ENCODE results near the gene QPCT.

The QPCT gene

DNA sequence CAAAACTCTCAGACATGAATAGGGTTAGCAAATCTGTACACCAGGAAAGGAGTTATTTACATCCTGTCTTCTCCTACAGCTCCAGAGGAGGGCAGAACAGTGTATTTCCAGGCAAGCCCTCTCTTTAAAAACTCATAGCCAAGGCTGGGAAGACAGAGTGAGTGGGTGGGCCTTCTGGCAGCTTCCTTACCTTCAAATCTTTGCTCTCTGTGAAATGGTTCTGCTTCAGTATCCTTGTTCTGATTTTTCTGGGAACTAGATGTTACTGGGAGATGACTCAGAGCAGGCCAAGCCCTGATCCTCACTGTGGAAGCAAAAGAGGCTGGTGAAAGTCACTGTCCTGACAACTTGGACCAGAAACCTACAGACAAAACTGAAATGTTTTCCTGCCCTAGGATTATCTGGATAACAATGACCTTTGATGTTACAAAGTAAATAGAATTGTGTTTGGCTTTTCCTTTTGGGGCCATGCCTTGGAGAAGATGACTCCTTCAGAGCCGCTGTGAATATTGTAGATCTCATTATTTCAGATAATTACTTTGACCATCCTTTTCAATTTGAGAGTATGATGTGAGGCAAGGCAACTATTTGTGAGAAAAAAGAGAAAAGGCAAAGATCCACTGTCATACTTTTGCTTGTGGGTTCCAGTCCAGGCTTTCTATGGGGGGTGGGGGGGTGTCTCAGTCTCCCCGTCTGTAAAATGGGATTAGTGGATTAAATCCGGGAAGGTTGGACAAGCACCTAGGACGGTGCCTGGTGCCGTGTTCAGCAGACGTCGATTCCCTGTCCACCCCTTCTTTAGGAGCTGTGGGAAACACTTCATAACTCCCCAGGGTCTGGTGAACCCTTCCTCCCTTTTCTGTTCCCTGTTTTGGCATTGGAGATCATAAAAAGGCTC, 644 bp upstream of the QPCT start:
- H3K4me1 ChIP-seq (ENCODE audit: insufficient read depth, low read length) = peaks cover 15% of the 10 kb centered on the region

DNA sequence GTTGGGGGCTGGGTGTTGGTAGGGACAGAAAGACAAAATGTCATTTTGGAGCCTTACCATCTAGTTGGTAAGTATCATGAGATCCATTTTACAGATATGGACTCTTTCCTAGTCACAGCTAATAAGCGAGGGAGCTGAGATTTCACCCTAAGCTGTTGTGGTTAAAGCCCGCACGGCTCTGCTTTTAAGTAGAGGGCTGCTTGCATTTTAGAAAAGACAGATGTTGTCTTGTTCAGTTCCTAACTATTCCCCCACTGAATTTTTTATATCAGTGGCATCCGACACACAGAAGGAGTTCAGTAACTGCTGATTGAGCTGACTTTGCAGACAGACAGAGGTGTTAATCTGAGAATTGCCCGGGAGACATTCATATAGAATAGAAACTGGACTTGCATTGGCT, 3.7 kb downstream of the QPCT start:
- peaks cover 33% of the 10 kb centered on the region for H3K4me1 ChIP-seq (ENCODE audit: insufficient read depth, low read length)
- H3K27ac ChIP-seq (ENCODE audit: low read depth, low read length) = no peak overlapping the region
- peaks cover 15% of the 10 kb centered on the region for H3K27me3 ChIP-seq (ENCODE audit: insufficient read depth, low read length)
- 88% methylated on average over 5 of the region's 5 CpGs for WGBS
- no peak overlapping the region for H3K9ac ChIP-seq (ENCODE audit: low read depth, low read length)
- H3K36me3 ChIP-seq (ENCODE audit: insufficient read depth, low read length) = no peaks in the 10 kb centered on the region
- H3K9me3 ChIP-seq (ENCODE audit: insufficient read depth, low read depth, low read length) = no peaks in the 10 kb centered on the region
- H3K4me3 ChIP-seq (ENCODE audit: low read length) = no peak overlapping the region

More for the DNA sequence above, 644 bp upstream of the QPCT start:
- H3K36me3 ChIP-seq (ENCODE audit: insufficient read depth, low read length) = no peaks in the 10 kb centered on the region
- H3K27me3 ChIP-seq (ENCODE audit: insufficient read depth, low read length) = peaks cover 15% of the 10 kb centered on the region
- no peaks in the 10 kb centered on the region for H3K9me3 ChIP-seq (ENCODE audit: insufficient read depth, low read depth, low read length)
- H3K27ac ChIP-seq (ENCODE audit: low read depth, low read length) = no peak overlapping the region
- 80% methylated on average over 6 of the region's 7 CpGs for WGBS
- H3K9ac ChIP-seq (ENCODE audit: low read depth, low read length) = no peak overlapping the region
- peak overlapping the region; percentile 77 for H3K4me3 ChIP-seq (ENCODE audit: low read length)

DNA sequence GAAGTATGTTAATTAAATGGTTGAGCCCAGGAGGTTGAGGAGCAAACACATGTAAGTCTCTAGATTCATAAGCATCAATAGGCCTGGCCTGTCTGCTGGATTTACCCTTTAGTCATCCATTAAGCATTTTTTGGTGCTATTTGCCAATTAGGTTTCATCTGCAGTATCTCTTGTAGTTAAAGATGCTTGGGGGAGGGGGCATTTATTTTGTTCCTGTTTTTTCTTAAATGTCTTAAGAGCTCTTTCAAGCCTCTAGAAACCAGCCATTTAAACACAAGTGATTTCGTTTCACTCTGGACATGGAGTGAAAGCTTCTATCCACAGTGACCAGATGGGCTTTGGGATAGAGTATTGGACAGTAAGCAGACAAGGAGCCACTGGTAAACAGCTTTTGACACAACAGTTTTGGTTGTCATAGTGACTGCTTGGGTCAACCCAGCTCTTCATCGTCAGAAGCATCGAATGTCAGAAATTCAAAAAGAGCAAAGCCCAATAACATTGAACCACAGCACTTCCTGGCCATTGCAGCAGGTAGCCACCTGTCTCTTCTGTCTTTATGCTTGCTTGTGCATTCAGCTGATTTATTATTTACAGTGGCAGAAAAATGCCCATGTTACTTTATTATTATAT, 4.9 kb downstream of the QPCT start:
- Histone ChIP-seq H3K9ac (ENCODE audit: low read depth, low read length) (no peak overlapping the region), H3K4me1 (ENCODE audit: insufficient read depth, low read length) (peaks cover 26% of the 10 kb centered on the region), H3K27me3 (ENCODE audit: insufficient read depth, low read length) (peaks cover 10% of the 10 kb centered on the region), H3K9me3 (ENCODE audit: insufficient read depth, low read depth, low read length) (no peaks in the 10 kb centered on the region), H3K4me3 (ENCODE audit: low read length) (no peak overlapping the region), H3K36me3 (ENCODE audit: insufficient read depth, low read length) (no peaks in the 10 kb centered on the region), H3K27ac (ENCODE audit: low read depth, low read length) (peak overlapping the region; percentile 42; the same call in 1 of the 2 replicates)
- WGBS = 48% methylated on average over 3 of the region's 3 CpGs

DNA sequence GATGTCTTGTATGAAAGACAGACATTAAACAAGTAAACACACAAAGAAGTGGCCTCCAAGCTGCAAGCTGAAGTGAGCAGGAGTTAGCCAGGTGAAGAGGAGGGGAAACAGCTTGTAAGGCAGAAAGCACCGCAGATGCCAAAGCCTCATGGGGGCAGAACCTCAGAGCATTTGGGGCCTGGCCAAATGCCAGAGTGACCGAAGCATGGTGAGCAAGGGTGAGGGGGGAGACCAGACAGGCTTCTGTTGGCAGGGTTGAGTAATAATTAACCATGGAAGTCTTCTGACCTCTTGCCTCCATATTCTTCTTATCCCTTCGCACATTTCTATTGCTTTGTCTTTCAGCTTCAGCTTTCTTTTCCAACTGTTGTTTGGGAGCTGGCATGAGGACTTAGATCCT, 5.6 kb downstream of the QPCT start:
- Histone ChIP-seq H3K4me3 (ENCODE audit: low read length) (no peak overlapping the region), H3K27me3 (ENCODE audit: insufficient read depth, low read length) (peaks cover 3% of the 10 kb centered on the region), H3K36me3 (ENCODE audit: insufficient read depth, low read length) (no peaks in the 10 kb centered on the region), H3K9me3 (ENCODE audit: insufficient read depth, low read depth, low read length) (no peaks in the 10 kb centered on the region), H3K4me1 (ENCODE audit: insufficient read depth, low read length) (peaks cover 26% of the 10 kb centered on the region), H3K9ac (ENCODE audit: low read depth, low read length) (no peak overlapping the region), H3K27ac (ENCODE audit: low read depth, low read length) (no peak overlapping the region)
- WGBS = 89% methylated on average over 3 of the region's 3 CpGs

DNA sequence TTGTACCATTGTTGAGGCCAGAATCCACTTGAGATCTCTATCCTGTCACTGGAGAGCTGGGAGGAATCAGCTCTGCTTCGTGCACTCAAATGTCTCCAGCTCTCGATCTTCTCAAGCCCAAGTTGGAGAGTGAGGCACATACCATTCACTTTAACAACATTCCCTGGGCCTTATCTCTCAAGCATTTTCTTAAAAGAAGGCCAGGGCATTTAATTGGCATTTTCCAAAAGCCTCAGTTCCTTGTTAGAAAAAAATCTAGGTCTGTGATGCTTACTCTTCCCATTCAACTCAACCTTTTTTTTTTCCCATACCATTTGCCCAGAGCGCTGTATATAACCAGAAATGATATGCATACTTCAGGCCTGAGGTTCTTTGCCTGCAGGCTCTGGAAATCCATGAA, 10.1 kb downstream of the QPCT start:
- WGBS = 91% methylated on average over 3 of the region's 3 CpGs
- H3K9me3 ChIP-seq (ENCODE audit: insufficient read depth, low read depth, low read length) = no peaks in the 10 kb centered on the region
- no peak overlapping the region for H3K9ac ChIP-seq (ENCODE audit: low read depth, low read length)
- H3K4me1 ChIP-seq (ENCODE audit: insufficient read depth, low read length) = peaks cover 16% of the 10 kb centered on the region
- no peaks in the 10 kb centered on the region for H3K27me3 ChIP-seq (ENCODE audit: insufficient read depth, low read length)
- no peaks in the 10 kb centered on the region for H3K36me3 ChIP-seq (ENCODE audit: insufficient read depth, low read length)
- no peak overlapping the region for H3K27ac ChIP-seq (ENCODE audit: low read depth, low read length)
- no peak overlapping the region for H3K4me3 ChIP-seq (ENCODE audit: low read length)

DNA sequence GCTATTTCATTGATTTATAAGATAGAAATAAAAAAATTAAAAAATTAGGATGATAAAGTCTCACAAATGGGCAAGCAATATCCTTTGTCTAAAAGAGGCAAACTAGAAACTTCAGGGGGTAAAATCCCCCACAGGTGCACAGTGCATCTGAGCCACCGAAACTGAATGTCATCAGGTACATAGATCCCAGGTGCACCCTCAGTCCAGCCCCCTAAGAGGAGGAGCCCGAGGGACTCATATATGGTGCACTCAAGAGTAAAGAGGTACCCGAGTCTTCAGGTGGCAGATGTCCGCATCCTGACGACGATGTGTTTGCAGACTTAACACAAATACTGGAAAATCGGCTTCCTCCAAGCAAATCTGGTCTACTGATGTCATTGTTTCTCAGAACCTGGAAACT, 11.3 kb downstream of the QPCT start:
- no peak overlapping the region for H3K27ac ChIP-seq (ENCODE audit: low read depth, low read length)
- H3K27me3 ChIP-seq (ENCODE audit: insufficient read depth, low read length) = no peaks in the 10 kb centered on the region
- H3K4me1 ChIP-seq (ENCODE audit: insufficient read depth, low read length) = 0 out of 2 replicates have a peak, but pooled peaks cover 5% of the 10 kb centered on the region
- H3K9me3 ChIP-seq (ENCODE audit: insufficient read depth, low read depth, low read length) = no peaks in the 10 kb centered on the region
- no peaks in the 10 kb centered on the region for H3K36me3 ChIP-seq (ENCODE audit: insufficient read depth, low read length)
- no peak overlapping the region for H3K9ac ChIP-seq (ENCODE audit: low read depth, low read length)
- no peak overlapping the region for H3K4me3 ChIP-seq (ENCODE audit: low read length)
- 92% methylated on average over 7 of the region's 7 CpGs for WGBS

DNA sequence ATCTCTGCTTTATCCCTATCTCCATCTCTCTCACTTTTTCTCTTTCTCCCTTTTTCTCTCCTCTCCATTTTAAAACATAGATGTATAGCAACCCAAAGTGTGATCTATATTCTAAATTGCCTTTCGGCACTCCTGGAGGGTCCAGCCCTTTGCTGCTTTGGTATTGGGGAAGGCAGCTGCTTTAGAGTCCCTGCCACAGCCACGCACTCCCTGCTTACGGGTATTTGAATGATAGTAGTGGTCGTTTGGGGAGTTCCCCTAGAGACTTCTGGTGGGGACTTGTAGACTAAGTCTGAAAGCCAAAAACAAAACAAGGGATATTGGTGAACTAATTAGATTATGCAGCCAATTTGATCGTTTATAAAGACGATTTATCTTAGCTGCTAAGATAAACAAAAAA, 11.9 kb downstream of the QPCT start:
- H3K36me3 ChIP-seq (ENCODE audit: insufficient read depth, low read length) = no peaks in the 10 kb centered on the region
- H3K27me3 ChIP-seq (ENCODE audit: insufficient read depth, low read length) = no peaks in the 10 kb centered on the region
- no peak overlapping the region for H3K9ac ChIP-seq (ENCODE audit: low read depth, low read length)
- H3K9me3 ChIP-seq (ENCODE audit: insufficient read depth, low read depth, low read length) = no peaks in the 10 kb centered on the region
- 71% methylated on average over 6 of the region's 6 CpGs for WGBS
- no peak overlapping the region for H3K4me3 ChIP-seq (ENCODE audit: low read length)
- no peak overlapping the region for H3K27ac ChIP-seq (ENCODE audit: low read depth, low read length)
- 0 out of 2 replicates have a peak, but pooled peaks cover 5% of the 10 kb centered on the region for H3K4me1 ChIP-seq (ENCODE audit: insufficient read depth, low read length)

DNA sequence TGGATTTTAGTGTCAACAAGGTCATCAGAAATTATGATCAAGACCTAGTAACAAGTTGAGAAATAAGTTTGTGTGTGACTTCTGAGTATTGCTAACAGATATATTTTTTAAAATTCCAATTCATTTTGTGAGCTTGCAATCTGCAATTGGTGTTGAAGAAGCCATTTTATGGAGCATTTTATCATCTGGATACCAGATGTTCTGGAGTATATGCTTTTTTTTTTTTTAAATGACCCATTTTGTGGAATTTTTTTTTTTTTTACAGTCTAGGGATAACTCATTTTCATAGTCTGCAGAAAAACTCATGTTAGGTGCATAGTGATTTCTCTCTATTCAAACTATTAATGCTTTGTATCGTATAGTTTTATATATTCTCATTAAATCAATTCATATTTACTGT, 12.6 kb downstream of the QPCT start:
- Histone ChIP-seq H3K4me3 (ENCODE audit: low read length) (no peak overlapping the region), H3K27me3 (ENCODE audit: insufficient read depth, low read length) (no peaks in the 10 kb centered on the region), H3K9ac (ENCODE audit: low read depth, low read length) (no peak overlapping the region), H3K4me1 (ENCODE audit: insufficient read depth, low read length) (0 out of 2 replicates have a peak, but pooled peaks cover 5% of the 10 kb centered on the region), H3K36me3 (ENCODE audit: insufficient read depth, low read length) (no peaks in the 10 kb centered on the region), H3K9me3 (ENCODE audit: insufficient read depth, low read depth, low read length) (no peaks in the 10 kb centered on the region), H3K27ac (ENCODE audit: low read depth, low read length) (no peak overlapping the region)
- no CpG with 5 or more reads among the region's 1 CpG for WGBS

DNA sequence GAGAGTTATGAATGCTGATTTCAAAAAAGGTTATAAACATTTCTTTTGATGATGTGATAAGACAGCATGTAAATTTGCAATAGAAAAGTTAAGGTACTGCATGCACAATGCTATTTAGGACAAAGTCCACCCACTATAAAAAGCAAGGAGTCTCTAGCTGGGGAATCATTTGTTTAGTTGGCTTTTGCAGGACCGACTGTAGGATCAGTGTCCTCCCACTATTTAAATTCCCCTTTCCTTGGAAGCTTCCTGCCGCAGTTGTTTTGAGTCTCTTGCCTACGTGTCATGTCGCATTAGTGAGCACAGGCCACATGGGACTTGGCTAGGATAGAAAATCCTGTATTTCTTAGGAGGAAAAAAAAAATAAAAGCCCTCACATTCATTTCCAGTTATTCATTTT, 13.1 kb downstream of the QPCT start:
- 56% methylated on average over 4 of the region's 4 CpGs for WGBS
- Histone ChIP-seq H3K9ac (ENCODE audit: low read depth, low read length) (no peak overlapping the region), H3K4me3 (ENCODE audit: low read length) (no peak overlapping the region), H3K4me1 (ENCODE audit: insufficient read depth, low read length) (0 out of 2 replicates have a peak, but pooled peaks cover 5% of the 10 kb centered on the region), H3K36me3 (ENCODE audit: insufficient read depth, low read length) (no peaks in the 10 kb centered on the region), H3K27ac (ENCODE audit: low read depth, low read length) (no peak overlapping the region), H3K27me3 (ENCODE audit: insufficient read depth, low read length) (no peaks in the 10 kb centered on the region), H3K9me3 (ENCODE audit: insufficient read depth, low read depth, low read length) (no peaks in the 10 kb centered on the region)

DNA sequence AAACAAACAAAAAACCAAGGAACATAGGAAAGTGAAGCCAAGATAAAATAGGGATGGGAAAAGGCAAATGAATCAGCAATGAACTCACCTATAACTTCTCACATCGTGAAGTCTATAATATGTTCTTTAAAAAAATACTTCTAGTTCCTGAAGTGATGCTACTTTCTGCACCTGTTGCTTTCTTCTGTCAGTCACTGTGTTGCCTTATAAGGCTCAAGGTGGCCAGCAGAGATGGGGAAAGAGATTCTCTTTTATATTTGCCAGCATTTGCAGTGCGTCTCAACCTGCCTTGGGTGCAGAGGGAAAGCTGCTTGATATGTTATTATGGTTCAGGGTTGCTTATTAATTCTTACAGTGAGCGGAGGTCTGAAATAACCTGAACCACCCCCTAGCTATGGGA, 14.0 kb downstream of the QPCT start:
- no peaks in the 10 kb centered on the region for H3K36me3 ChIP-seq (ENCODE audit: insufficient read depth, low read length)
- no peaks in the 10 kb centered on the region for H3K27me3 ChIP-seq (ENCODE audit: insufficient read depth, low read length)
- H3K4me3 ChIP-seq (ENCODE audit: low read length) = no peak overlapping the region
- no peak overlapping the region for H3K27ac ChIP-seq (ENCODE audit: low read depth, low read length)
- no peaks in the 10 kb centered on the region for H3K9me3 ChIP-seq (ENCODE audit: insufficient read depth, low read depth, low read length)
- H3K4me1 ChIP-seq (ENCODE audit: insufficient read depth, low read length) = 0 out of 2 replicates have a peak, but pooled peaks cover 5% of the 10 kb centered on the region
- WGBS = 91% methylated on average over 3 of the region's 3 CpGs
- no peak overlapping the region for H3K9ac ChIP-seq (ENCODE audit: low read depth, low read length)

DNA sequence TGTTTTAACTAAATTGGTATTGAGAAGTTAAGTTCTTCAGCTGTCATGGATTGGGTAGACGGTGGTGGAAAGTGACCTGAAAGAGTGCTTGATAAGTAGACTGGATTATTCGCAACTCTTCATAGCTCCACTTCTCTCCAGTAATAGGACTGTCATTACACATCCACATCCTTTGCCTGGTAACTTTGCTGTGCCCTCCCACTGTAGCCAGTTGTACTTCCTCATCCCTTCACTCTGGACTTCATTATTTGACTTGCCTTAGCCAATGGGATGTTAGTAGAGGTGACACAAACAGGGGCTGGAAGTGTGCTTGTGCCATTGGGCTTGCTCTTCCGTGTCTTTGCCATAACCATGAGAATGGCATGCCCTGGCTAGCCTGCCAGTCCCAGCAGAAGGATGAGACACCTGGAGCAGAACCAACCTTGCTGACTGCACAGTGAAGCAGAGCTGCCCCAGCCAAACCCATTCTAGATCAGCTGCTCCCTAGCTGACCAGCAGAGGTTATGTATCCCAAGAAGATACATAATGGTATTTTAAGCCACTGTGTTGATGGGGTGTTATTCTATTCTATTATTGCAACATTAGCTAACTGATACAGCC, 16.9 kb downstream of the QPCT start:
- H3K36me3 ChIP-seq (ENCODE audit: insufficient read depth, low read length) = no peaks in the 10 kb centered on the region
- no peak overlapping the region for H3K4me3 ChIP-seq (ENCODE audit: low read length)
- no peaks in the 10 kb centered on the region for H3K9me3 ChIP-seq (ENCODE audit: insufficient read depth, low read depth, low read length)
- 97% methylated on average over 3 of the region's 3 CpGs for WGBS
- no peak overlapping the region for H3K27ac ChIP-seq (ENCODE audit: low read depth, low read length)
- H3K27me3 ChIP-seq (ENCODE audit: insufficient read depth, low read length) = no peaks in the 10 kb centered on the region
- no peak overlapping the region for H3K9ac ChIP-seq (ENCODE audit: low read depth, low read length)
- H3K4me1 ChIP-seq (ENCODE audit: insufficient read depth, low read length) = 0 out of 2 replicates have a peak, but pooled peaks cover 5% of the 10 kb centered on the region

Measured in HUES64 (cell line).